ENCODE results near the gene SEC14L1.

Gene SEC14L1

GRCh38 chr17:77160875-77161530 lies 20.2 kb downstream of the SEC14L1 start:
- Histone ChIP-seq H3K14ac (ENCODE audit: low read length) (no peak overlapping the region), H2AK5ac (ENCODE audit: low read length) (no peak overlapping the region), H3K23ac (ENCODE audit: low read length) (no peak overlapping the region), H4K91ac (ENCODE audit: low read depth, low read length) (no peak overlapping the region), H2BK120ac (ENCODE audit: insufficient read depth, low read length, poor library complexity) (no peak overlapping the region), H2AFZ (ENCODE audit: insufficient read depth, low read length, poor library complexity) (no peak overlapping the region), H3K4me1 (ENCODE audit: control insufficient read depth in 1 of 2, insufficient read depth in 2 of 2, low read length in 2 of 2) (peaks cover 4 to 5% of the 10 kb centered on the region in 2 experiments), H3K36me3 (ENCODE audit: control insufficient read depth in 1 of 2, insufficient read depth in 2 of 2, low read length in 2 of 2) (peaks cover 0 to 3% of the 10 kb centered on the region in 2 experiments), H3K18ac (ENCODE audit: low read length) (no peak overlapping the region), H4K12ac (ENCODE audit: low read depth, low read length) (no peak overlapping the region), H3K9ac (ENCODE audit: low read length) (no peak overlapping the region), H3K9me3 (ENCODE audit: insufficient read depth, low read depth, low read length) (no peaks in the 10 kb centered on the region), H2BK12ac (ENCODE audit: low read length) (no peak overlapping the region), H3K79me1 (ENCODE audit: low read length) (no peaks in the 10 kb centered on the region), H3K4ac (ENCODE audit: low read depth, low read length) (no peak overlapping the region), H2BK5ac (ENCODE audit: low read depth, low read length, poor library complexity) (no peak overlapping the region), H3K79me2 (ENCODE audit: control insufficient read depth, insufficient read depth, low read length, poor library complexity) (peaks cover 2% of the 10 kb centered on the region), H3K4me3 (ENCODE audit: low read depth, low read length) (no peak overlapping the region), H3K27me3 (ENCODE audit: insufficient read depth, low read length) (no peaks in the 10 kb centered on the region), H3K4me2 (ENCODE audit: low read length) (no peak overlapping the region), H4K8ac (ENCODE audit: low read depth, low read length) (no peak overlapping the region), H3K27ac (ENCODE audit: low read depth, low read length) (no peak overlapping the region)
- no peak for DNase-seq
- WGBS (ENCODE audit: extremely low coverage, insufficient coverage, insufficient read length), result no CpG with 5 or more reads among the region's 8 CpGs

- H3K79me2 ChIP-seq (ENCODE audit: control insufficient read depth, insufficient read depth, low read length, poor library complexity), result peaks cover 2% of the 10 kb centered on the region
- no peak overlapping the region for H3K14ac ChIP-seq (ENCODE audit: low read length)
- no peak overlapping the region for H3K9ac ChIP-seq (ENCODE audit: low read length)
- no peak overlapping the region for H4K12ac ChIP-seq (ENCODE audit: low read depth, low read length)
- H3K36me3 ChIP-seq (ENCODE audit: control insufficient read depth in 1 of 2, insufficient read depth in 2 of 2, low read length in 2 of 2), result peaks cover 0 to 3% of the 10 kb centered on the region in 2 experiments
- H3K4me2 ChIP-seq (ENCODE audit: low read length), result no peak overlapping the region
- no peak overlapping the region for H2AFZ ChIP-seq (ENCODE audit: insufficient read depth, low read length, poor library complexity)
- H4K8ac ChIP-seq (ENCODE audit: low read depth, low read length), result no peak overlapping the region
- no peak overlapping the region for H3K23ac ChIP-seq (ENCODE audit: low read length)
- H3K9me3 ChIP-seq (ENCODE audit: insufficient read depth, low read depth, low read length), result peaks cover 3% of the 10 kb centered on the region
- H3K27ac ChIP-seq (ENCODE audit: low read depth, low read length), result no peak overlapping the region
- no peak overlapping the region for H3K4ac ChIP-seq (ENCODE audit: low read depth, low read length)
- H2BK12ac ChIP-seq (ENCODE audit: low read length), result no peak overlapping the region
- no peak overlapping the region for H2AK5ac ChIP-seq (ENCODE audit: low read length)
- H4K91ac ChIP-seq (ENCODE audit: low read depth, low read length), result no peak overlapping the region
- DNase-seq, result no peak
- H3K27me3 ChIP-seq (ENCODE audit: insufficient read depth, low read length), result no peaks in the 10 kb centered on the region
- no peak overlapping the region for H2BK120ac ChIP-seq (ENCODE audit: insufficient read depth, low read length, poor library complexity)
- WGBS (ENCODE audit: extremely low coverage, insufficient coverage, insufficient read length), result no CpG with 5 or more reads among the region's 17 CpGs
- no peak overlapping the region for H3K18ac ChIP-seq (ENCODE audit: low read length)
- H3K79me1 ChIP-seq (ENCODE audit: low read length), result no peaks in the 10 kb centered on the region
- no peak overlapping the region for H2BK5ac ChIP-seq (ENCODE audit: low read depth, low read length, poor library complexity)
- peaks cover 4 to 5% of the 10 kb centered on the region in 2 experiments for H3K4me1 ChIP-seq (ENCODE audit: control insufficient read depth in 1 of 2, insufficient read depth in 2 of 2, low read length in 2 of 2)
- no peak overlapping the region for H3K4me3 ChIP-seq (ENCODE audit: low read depth, low read length)
These were observed 21.2 kb downstream of the SEC14L1 start for GRCh38 chr17:77161953-77162352.

GRCh38 chr17:77163001-77163400 lies 22.2 kb downstream of the SEC14L1 start:
- H2BK120ac ChIP-seq (ENCODE audit: insufficient read depth, low read length, poor library complexity), result no peak overlapping the region
- DNase-seq, result no peak
- WGBS (ENCODE audit: extremely low coverage, insufficient coverage, insufficient read length), result no CpG with 5 or more reads among the region's 10 CpGs
- H3K18ac ChIP-seq (ENCODE audit: low read length), result no peak overlapping the region
- no peak overlapping the region for H2AK5ac ChIP-seq (ENCODE audit: low read length)
- no peak overlapping the region for H3K4me3 ChIP-seq (ENCODE audit: low read depth, low read length)
- peaks cover 2 to 3% of the 10 kb centered on the region in 2 experiments for H3K36me3 ChIP-seq (ENCODE audit: control insufficient read depth in 1 of 2, insufficient read depth in 2 of 2, low read length in 2 of 2)
- H2BK12ac ChIP-seq (ENCODE audit: low read length), result no peak overlapping the region
- no peak overlapping the region for H3K9ac ChIP-seq (ENCODE audit: low read length)
- H3K4ac ChIP-seq (ENCODE audit: low read depth, low read length), result no peak overlapping the region
- no peaks in the 10 kb centered on the region for H3K27me3 ChIP-seq (ENCODE audit: insufficient read depth, low read length)
- no peak overlapping the region for H3K23ac ChIP-seq (ENCODE audit: low read length)
- peaks cover 2% of the 10 kb centered on the region for H3K79me2 ChIP-seq (ENCODE audit: control insufficient read depth, insufficient read depth, low read length, poor library complexity)
- no peak overlapping the region for H4K8ac ChIP-seq (ENCODE audit: low read depth, low read length)
- no peak overlapping the region for H3K4me2 ChIP-seq (ENCODE audit: low read length)
- H4K91ac ChIP-seq (ENCODE audit: low read depth, low read length), result no peak overlapping the region
- H2BK5ac ChIP-seq (ENCODE audit: low read depth, low read length, poor library complexity), result no peak overlapping the region
- H3K27ac ChIP-seq (ENCODE audit: low read depth, low read length), result no peak overlapping the region
- no peaks in the 10 kb centered on the region for H3K79me1 ChIP-seq (ENCODE audit: low read length)
- no peak overlapping the region for H2AFZ ChIP-seq (ENCODE audit: insufficient read depth, low read length, poor library complexity)
- no peak overlapping the region for H3K14ac ChIP-seq (ENCODE audit: low read length)
- no peak overlapping the region for H4K12ac ChIP-seq (ENCODE audit: low read depth, low read length)
- H3K4me1 ChIP-seq (ENCODE audit: control insufficient read depth in 1 of 2, insufficient read depth in 2 of 2, low read length in 2 of 2), result peaks cover 4% of the 10 kb centered on the region in 2 experiments
- H3K9me3 ChIP-seq (ENCODE audit: insufficient read depth, low read depth, low read length), result peaks cover 6% of the 10 kb centered on the region

GRCh38 chr17:77163511-77164280 lies 22.9 kb downstream of the SEC14L1 start:
- Histone ChIP-seq H3K18ac (ENCODE audit: low read length) (no peak overlapping the region), H4K91ac (ENCODE audit: low read depth, low read length) (no peak overlapping the region), H3K23ac (ENCODE audit: low read length) (no peak overlapping the region), H2BK12ac (ENCODE audit: low read length) (no peak overlapping the region), H4K8ac (ENCODE audit: low read depth, low read length) (no peak overlapping the region), H3K9ac (ENCODE audit: low read length) (no peak overlapping the region), H3K36me3 (ENCODE audit: control insufficient read depth in 1 of 2, insufficient read depth in 2 of 2, low read length in 2 of 2) (peaks cover 2 to 3% of the 10 kb centered on the region in 2 experiments), H3K79me1 (ENCODE audit: low read length) (no peaks in the 10 kb centered on the region), H3K4me3 (ENCODE audit: low read depth, low read length) (no peak overlapping the region), H3K4me2 (ENCODE audit: low read length) (no peak overlapping the region), H2BK5ac (ENCODE audit: low read depth, low read length, poor library complexity) (no peak overlapping the region), H3K4me1 (ENCODE audit: control insufficient read depth in 1 of 2, insufficient read depth in 2 of 2, low read length in 2 of 2) (peaks cover 2 to 4% of the 10 kb centered on the region in 2 experiments), H2AK5ac (ENCODE audit: low read length) (no peak overlapping the region), H3K79me2 (ENCODE audit: control insufficient read depth, insufficient read depth, low read length, poor library complexity) (peaks cover 2% of the 10 kb centered on the region), H3K14ac (ENCODE audit: low read length) (no peak overlapping the region), H4K12ac (ENCODE audit: low read depth, low read length) (no peak overlapping the region), H2AFZ (ENCODE audit: insufficient read depth, low read length, poor library complexity) (no peak overlapping the region), H3K9me3 (ENCODE audit: insufficient read depth, low read depth, low read length) (peaks cover 7% of the 10 kb centered on the region), H3K27ac (ENCODE audit: low read depth, low read length) (no peak overlapping the region), H3K27me3 (ENCODE audit: insufficient read depth, low read length) (no peaks in the 10 kb centered on the region), H2BK120ac (ENCODE audit: insufficient read depth, low read length, poor library complexity) (no peak overlapping the region), H3K4ac (ENCODE audit: low read depth, low read length) (no peak overlapping the region)
- no peak for DNase-seq
- WGBS (ENCODE audit: extremely low coverage, insufficient coverage, insufficient read length), result no CpG with 5 or more reads among the region's 17 CpGs

Data from trophoblast cell (in vitro differentiated cells and primary cell).